ENCODE results near the gene COL6A2.
A peak's percentile ranks its signal among the peaks of the same experiment; 100 is the strongest.

COL6A2 gene

GRCh38 chr21:46097336-46098293, at the start of gene COL6A2:
COL6A2 (plus strand) TSS chr21:46098112.
- FAIRE-seq (no peak), DNase-seq (ENCODE audit: insufficient read length, low spot score) (peak; percentile 83)
- peak; percentile 89 for TF ChIP-seq POLR2A (IDR thresholded peaks at IDR 0.05; ENCODE audit: low read depth, low read length)

GRCh38 chr21:46048926-46049889, 48.7 kb upstream of the COL6A2 start:
- FAIRE-seq (no peak), DNase-seq (ENCODE audit: insufficient read length, low spot score) (peak; percentile 75)
- no peak for TF ChIP-seq POLR2A (IDR thresholded peaks at IDR 0.05; ENCODE audit: low read depth, low read length)

- TF ChIP-seq POLR2A (IDR thresholded peaks at IDR 0.05; ENCODE audit: low read depth, low read length): no peak
- FAIRE-seq: no peak
- DNase-seq (ENCODE audit: insufficient read length, low spot score): no peak
Measured at GRCh38 chr21:46049890-46050667, 47.8 kb upstream of the COL6A2 start.

- TF ChIP-seq POLR2A (IDR thresholded peaks at IDR 0.05; ENCODE audit: low read depth, low read length): no peak
- DNase-seq (ENCODE audit: insufficient read length, low spot score) (no peak), FAIRE-seq (no peak)
Measured at GRCh38 chr21:46050668-46051378, 47.1 kb upstream of the COL6A2 start.

- DNase-seq (ENCODE audit: insufficient read length, low spot score): no peak
- no peak for TF ChIP-seq POLR2A (IDR thresholded peaks at IDR 0.05; ENCODE audit: low read depth, low read length)
- no peak for FAIRE-seq
Measured at GRCh38 chr21:46051379-46051770, 46.5 kb upstream of the COL6A2 start.

- no peak for FAIRE-seq
Measured at GRCh38 chr21:46051821-46052675, 45.9 kb upstream of the COL6A2 start.

GRCh38 chr21:46052703-46053651, 44.9 kb upstream of the COL6A2 start:
- no peak for TF ChIP-seq POLR2A (IDR thresholded peaks at IDR 0.05; ENCODE audit: low read depth, low read length)
- DNase-seq (ENCODE audit: insufficient read length, low spot score) (peak; percentile 62), FAIRE-seq (no peak)

More at GRCh38 chr21:46051821-46052675, 45.9 kb upstream of the COL6A2 start:
- TF ChIP-seq POLR2A (IDR thresholded peaks at IDR 0.05; ENCODE audit: low read depth, low read length): no peak
- DNase-seq (ENCODE audit: insufficient read length, low spot score): no peak

GRCh38 chr21:46054031-46054430, 43.9 kb upstream of the COL6A2 start:
- DNase-seq (ENCODE audit: insufficient read length, low spot score) (no peak), FAIRE-seq (no peak)
- no peak for TF ChIP-seq POLR2A (IDR thresholded peaks at IDR 0.05; ENCODE audit: low read depth, low read length)

GRCh38 chr21:46054451-46054881, 43.4 kb upstream of the COL6A2 start:
- DNase-seq (ENCODE audit: insufficient read length, low spot score) (no peak), FAIRE-seq (no peak)
- no peak for TF ChIP-seq POLR2A (IDR thresholded peaks at IDR 0.05; ENCODE audit: low read depth, low read length)

- FAIRE-seq (no peak), DNase-seq (ENCODE audit: insufficient read length, low spot score) (no peak)
- TF ChIP-seq POLR2A (IDR thresholded peaks at IDR 0.05; ENCODE audit: low read depth, low read length): no peak
Measured at GRCh38 chr21:46055863-46056281, 42.0 kb upstream of the COL6A2 start.

- FAIRE-seq (no peak), DNase-seq (ENCODE audit: insufficient read length, low spot score) (no peak)
- TF ChIP-seq POLR2A (IDR thresholded peaks at IDR 0.05; ENCODE audit: low read depth, low read length): no peak
Measured at GRCh38 chr21:46056450-46056903, 41.4 kb upstream of the COL6A2 start.

Data from H54 (cell line).